HFFc6 (cell line): ENCODE results near the gene IMMP2L. TPM values are rescaled to one million over a fixed set of nuclear protein-coding genes. Genes with fewer than 3 reads are reported as not detected.

Source experiments
- DNase-seq: peaks from one replicate; pipeline ENCODE4 v3.0.0-alpha.2; 2018
- H3K27ac Mint-ChIP-seq: 2 replicates; pipeline ENCODE4 v1.8.0; 2020; ENCODE audit warnings: mild to moderate bottlenecking, mixed read lengths
- H3K27me3 Mint-ChIP-seq: 2 replicates; pipeline ENCODE4 v1.8.0; 2021; ENCODE audit warnings: mild to moderate bottlenecking, moderate library complexity, mixed read lengths; ENCODE audit not compliant: insufficient read depth
- H3K36me3 Mint-ChIP-seq: 2 replicates; pipeline ENCODE4 v1.8.0; 2021; ENCODE audit warnings: low read depth, mixed read lengths
- H3K4me1 Mint-ChIP-seq: 2 replicates; pipeline ENCODE4 v1.8.0; 2020; ENCODE audit warnings: low read depth, mixed read lengths
- H3K4me3 Mint-ChIP-seq: 2 replicates; pipeline ENCODE4 v1.8.0; 2020; ENCODE audit warnings: mild to moderate bottlenecking, moderate library complexity, mixed read lengths
- H3K9me3 Mint-ChIP-seq: 2 replicates; pipeline ENCODE4 v1.8.0; 2020; ENCODE audit warnings: mild to moderate bottlenecking, mixed read lengths
- CTCF ChIP-seq: fragments of 200-600 bp; sonication (generic); IDR thresholded peaks from 2 replicates; pipeline ENCODE4 v1.5.0; 2021; ENCODE audit warnings: antibody characterized with exemption, mild to moderate bottlenecking
- total RNA-seq, 6 experiments: library from RNA; stranded (reverse); fragmentation: NEBNext Ultra II Directional; extraction: Animal tissue kit (Norgen Biotek cat#: 25700); gene quantifications; 2 replicates in 1 of 6; 3 replicates in 5 of 6; pipeline ENCODE4 v1.2.3, GENCODE V29; 2021

IMMP2L gene
- total RNA-seq, 6 experiments from 2014 or later = 7.2 to 13.6 (median 10.1) TPM

- H3K9me3 Mint-ChIP-seq = no peaks in the 10 kb centered on the region
- no peak overlapping the region for H3K4me3 Mint-ChIP-seq
- no peaks in the 10 kb centered on the region for H3K27me3 Mint-ChIP-seq
- DNase-seq = peak; percentile 18
- H3K4me1 Mint-ChIP-seq = peaks cover 65% of the 10 kb centered on the region
- H3K36me3 Mint-ChIP-seq = no peaks in the 10 kb centered on the region
- peak overlapping the region; percentile 50 for H3K27ac Mint-ChIP-seq
- no peak for TF ChIP-seq CTCF
Measured at GRCh38 chr7:110852156-110852940, 709.9 kb downstream of the IMMP2L start.

- DNase-seq = no peak
- H3K27ac Mint-ChIP-seq = no peak overlapping the region
Measured at GRCh38 chr7:110850224-110850623, 712.1 kb downstream of the IMMP2L start.

GRCh38 chr7:110842796-110843195, 719.5 kb downstream of the IMMP2L start:
- Mint-ChIP-seq H3K9me3 (no peaks in the 10 kb centered on the region), H3K4me3 (no peak overlapping the region), H3K4me1 (peaks cover 28% of the 10 kb centered on the region), H3K27me3 (no peaks in the 10 kb centered on the region), H3K36me3 (no peaks in the 10 kb centered on the region), H3K27ac (no peak overlapping the region)
- DNase-seq = no peak
- no peak for TF ChIP-seq CTCF

More at GRCh38 chr7:110850224-110850623, 712.1 kb downstream of the IMMP2L start:
- peaks cover 44% of the 10 kb centered on the region for H3K4me1 Mint-ChIP-seq
- no peak for TF ChIP-seq CTCF
- no peak overlapping the region for H3K4me3 Mint-ChIP-seq
- H3K9me3 Mint-ChIP-seq = no peaks in the 10 kb centered on the region
- H3K27me3 Mint-ChIP-seq = no peaks in the 10 kb centered on the region
- H3K36me3 Mint-ChIP-seq = no peaks in the 10 kb centered on the region

- Mint-ChIP-seq H3K27ac (no peak overlapping the region), H3K36me3 (no peaks in the 10 kb centered on the region), H3K27me3 (no peaks in the 10 kb centered on the region), H3K4me3 (no peak overlapping the region), H3K4me1 (peaks cover 28% of the 10 kb centered on the region), H3K9me3 (no peaks in the 10 kb centered on the region)
- TF ChIP-seq CTCF = no peak
- DNase-seq = no peak
Measured at GRCh38 chr7:110841840-110842545, 720.3 kb downstream of the IMMP2L start.

- no peak for DNase-seq
- Mint-ChIP-seq H3K36me3 (0 out of 2 replicates have a peak, but pooled peaks cover 4% of the 10 kb centered on the region), H3K4me3 (no peak overlapping the region), H3K4me1 (peaks cover 38% of the 10 kb centered on the region), H3K9me3 (no peaks in the 10 kb centered on the region), H3K27ac (no peak overlapping the region), H3K27me3 (no peaks in the 10 kb centered on the region)
- TF ChIP-seq CTCF = 0 out of 2 replicates have a peak, but pooled peaks have one; percentile 12
Measured at GRCh38 chr7:110839866-110840265, 722.4 kb downstream of the IMMP2L start.
